ENCODE measurements around the gene NFIB.

Gene NFIB

GRCh38 chr9:14072850-14073249 is 241.1 kb downstream of the NFIB start:
- no peak for DNase-seq (ENCODE audit: low spot score)

- DNase-seq (ENCODE audit: low spot score) = no peak
These were observed 242.5 kb downstream of the NFIB start for GRCh38 chr9:14071484-14071883.

- no peak for DNase-seq (ENCODE audit: low spot score)
These were observed 245.3 kb downstream of the NFIB start for GRCh38 chr9:14068690-14069089.

- no peak for DNase-seq (ENCODE audit: low spot score)
These were observed 247.1 kb downstream of the NFIB start for GRCh38 chr9:14066831-14067230.

- no peak for DNase-seq (ENCODE audit: low spot score)
These were observed 247.9 kb downstream of the NFIB start for GRCh38 chr9:14066032-14066431.

- DNase-seq (ENCODE audit: low spot score) = no peak
These were observed 249.0 kb downstream of the NFIB start for GRCh38 chr9:14064940-14065339.

- DNase-seq (ENCODE audit: low spot score) = no peak
These were observed 250.2 kb downstream of the NFIB start for GRCh38 chr9:14063756-14064155.

- no peak for DNase-seq (ENCODE audit: low spot score)
These were observed 251.2 kb downstream of the NFIB start for GRCh38 chr9:14062586-14063221.

- DNase-seq (ENCODE audit: low spot score) = no peak
These were observed 251.9 kb downstream of the NFIB start for GRCh38 chr9:14061936-14062585.

- no peak for DNase-seq (ENCODE audit: low spot score)
These were observed 255.6 kb downstream of the NFIB start for GRCh38 chr9:14058325-14058688.

GRCh38 chr9:14057368-14058324 is 256.3 kb downstream of the NFIB start:
- DNase-seq (ENCODE audit: low spot score) = no peak

- DNase-seq (ENCODE audit: low spot score) = no peak
These were observed 257.6 kb downstream of the NFIB start for GRCh38 chr9:14056316-14056861.

- no peak for DNase-seq (ENCODE audit: low spot score)
These were observed 259.8 kb downstream of the NFIB start for GRCh38 chr9:14054096-14054495.

- no peak for DNase-seq (ENCODE audit: low spot score)
These were observed 261.6 kb downstream of the NFIB start for GRCh38 chr9:14052359-14052758.

GRCh38 chr9:14051419-14051818 is 262.5 kb downstream of the NFIB start:
- DNase-seq (ENCODE audit: low spot score) = no peak

- no peak for DNase-seq (ENCODE audit: low spot score)
These were observed 270.5 kb downstream of the NFIB start for GRCh38 chr9:14043483-14043882.

GRCh38 chr9:14037331-14037730 is 276.6 kb downstream of the NFIB start:
- no peak for DNase-seq (ENCODE audit: low spot score)

GRCh38 chr9:14033067-14033466 is 280.9 kb downstream of the NFIB start:
- DNase-seq (ENCODE audit: low spot score) = no peak

Measured in SW480 (cell line).